GM12878 (cell line): ENCODE measurements around the gene ZDHHC14. TPM values are rescaled to one million over a fixed set of nuclear protein-coding genes. Genes with fewer than 3 reads are reported as not detected.

Experiments used
- ATAC-seq: fragments of 200-7000 bp; cut with Tn5 transposase; 3 replicates; pipeline ENCODE4 v1.9.1; 2020; ENCODE audit warnings: mild to moderate bottlenecking, moderate library complexity
- BruUV-seq: library from RNA; stranded (reverse); fragments of 400-500 nt; replicated peaks from 2 replicates; lab custom pipeline; 2021; lab: Mats Ljungman, UMichigan
- CTCF ChIA-PET: fragments of 300-600 bp; sonication (Branson Sonifier 250); formaldehyde crosslinking; extraction: SDS; loops from one replicate; lab custom pipeline; 2021; ENCODE audit warnings: inconsistent platforms; lab: Yijun Ruan, JAX
- POLR2A ChIA-PET: fragments of 350-600 bp; formaldehyde crosslinking; extraction: SDS; loops from one replicate; lab custom pipeline; 2021; ENCODE audit warnings: inconsistent platforms; lab: Charles Lee
- RAD21 ChIA-PET: fragments of 300-600 bp; sonication (Branson Sonifier 250); formaldehyde crosslinking; loops from one replicate; lab custom pipeline; 2023; ENCODE audit warnings: antibody characterized with exemption; ENCODE audit not compliant: unreplicated experiment; lab: Charles Lee
- SMC1A ChIA-PET: fragments of 300-600 bp; sonication (Branson Sonifier 250); formaldehyde crosslinking; loops from one replicate; lab custom pipeline; 2023; ENCODE audit not compliant: unreplicated experiment, uncharacterized antibody; lab: Charles Lee
- DNase-seq: peaks from one replicate; pipeline ENCODE4 v3.0.0-alpha.2; 2011; ENCODE audit warnings: low read depth, low spot score
- FAIRE-seq: peaks from 3 replicates; lab custom pipeline; 2011; peaks lifted over from hg19 to GRCh38; lab: Jason Lieb, UNC
- H2AFZ ChIP-seq: 2 replicates; pipeline ENCODE4 v1.6.0; 2011; ENCODE audit warnings: low read depth, low read length, control low read depth; ENCODE audit not compliant: control insufficient read depth
- H3K27ac ChIP-seq: 2 replicates; pipeline ENCODE4 v1.5.1; 2011; ENCODE audit warnings: control low read depth; ENCODE audit not compliant: control insufficient read depth, insufficient read depth
- H3K27me3 ChIP-seq, 2 experiments: replicated peaks in 1 of 2; 2 replicates each; pipeline versions ENCODE4 v1.6.0 to v1.6.1; 2011; ENCODE audit warnings: low read length in 1 of 2; ENCODE audit not compliant: control insufficient read depth in 2 of 2, insufficient read depth in 2 of 2
- H3K36me3 ChIP-seq, 2 experiments: 2 replicates each; pipeline ENCODE4 v1.5.1; 2011; ENCODE audit warnings: low read length in 1 of 2; ENCODE audit not compliant: control insufficient read depth in 2 of 2, insufficient read depth in 2 of 2
- H3K4me1 ChIP-seq: 2 replicates; pipeline ENCODE4 v1.6.1; 2011; ENCODE audit warnings: mild to moderate bottlenecking, low read length, moderate library complexity, mixed read lengths; ENCODE audit not compliant: control insufficient read depth, insufficient read depth
- H3K4me2 ChIP-seq: 2 replicates; pipeline ENCODE4 v1.6.0; 2011; ENCODE audit warnings: control low read depth; ENCODE audit not compliant: control insufficient read depth, insufficient read depth
- H3K4me3 ChIP-seq: fragments of 200-600 bp; sonication (generic); 2 replicates; pipeline ENCODE4 v1.5.1; 2016
- H3K79me2 ChIP-seq: 2 replicates; pipeline ENCODE4 v1.6.0; 2011; ENCODE audit warnings: low read length; ENCODE audit not compliant: control insufficient read depth, insufficient read depth
- H3K9ac ChIP-seq: 2 replicates; pipeline ENCODE4 v1.8.0; 2011; ENCODE audit warnings: low read length, control low read depth, mixed read lengths; ENCODE audit not compliant: control insufficient read depth, insufficient read depth
- H3K9me3 ChIP-seq: replicated peaks from 3 replicates; pipeline ENCODE4 v1.5.1; 2011; ENCODE audit warnings: mild to moderate bottlenecking, low read length; ENCODE audit not compliant: control insufficient read depth, insufficient read depth
- H4K20me1 ChIP-seq: 2 replicates; pipeline ENCODE4 v1.6.0; 2011; ENCODE audit not compliant: control insufficient read depth, insufficient read depth
- CTCF ChIP-seq, 3 experiments: IDR thresholded peaks in 2 of 3; conservative IDR thresholded peaks in 1 of 3; 2 replicates each; pipeline ENCODE4 v1.5.1; 2011; ENCODE audit warnings: low read depth in 3 of 3, low read length in 3 of 3, mild to moderate bottlenecking in 3 of 3, control low read depth in 2 of 3, moderate library complexity in 2 of 3, inconsistent platforms in 1 of 3, mixed read lengths in 1 of 3; ENCODE audit not compliant: control insufficient read depth in 2 of 3, insufficient read depth in 1 of 3; ENCODE audit errors: extremely low read depth in 1 of 3
- EZH2 ChIP-seq: IDR thresholded peaks from 2 replicates; pipeline ENCODE4 v1.6.1; 2012; ENCODE audit warnings: low read depth, mild to moderate bottlenecking, control low read depth, inconsistent platforms, low read length, borderline replicate concordance; ENCODE audit not compliant: control insufficient read depth
- LARP7 ChIP-seq: fragments of 450-650 bp; IDR thresholded peaks from 2 replicates; pipeline ENCODE4 v1.6.1; 2017; ENCODE audit warnings: mild to moderate bottlenecking
- MAX ChIP-seq: IDR thresholded peaks from 2 replicates; pipeline ENCODE4 v1.6.1; 2012; ENCODE audit warnings: low read depth, low read length, improper control_type of control experiment
- MTA2 ChIP-seq: fragments of 450-650 bp; IDR thresholded peaks from 2 replicates; pipeline ENCODE4 v1.6.1; 2016; ENCODE audit warnings: low read depth, mild to moderate bottlenecking, moderate library complexity
- NR2F1 ChIP-seq: fragments of 450-650 bp; conservative IDR thresholded peaks from 2 replicates; pipeline ENCODE4 v1.6.1; 2017; ENCODE audit warnings: mild to moderate bottlenecking
- RAD21 ChIP-seq: IDR thresholded peaks from 2 replicates; pipeline ENCODE4 v1.6.1; 2011; ENCODE audit warnings: mild to moderate bottlenecking, low read depth, low read length, moderate library complexity; ENCODE audit not compliant: insufficient read depth
- SMAD5 ChIP-seq: IDR thresholded peaks from 2 replicates; pipeline ENCODE4 v1.6.1; 2016; ENCODE audit warnings: antibody characterized with exemption, low read depth
- ZBTB11 ChIP-seq: fragments of 450-650 bp; formaldehyde crosslinking; IDR thresholded peaks from 2 replicates; pipeline ENCODE4 v1.5.0; 2022; ENCODE audit warnings: mild to moderate bottlenecking, missing genetic modification characterization
- ZNF24 ChIP-seq: fragments of 450-650 bp; IDR thresholded peaks from 2 replicates; pipeline ENCODE4 v1.6.1; 2017; ENCODE audit warnings: antibody characterized with exemption, mild to moderate bottlenecking
- WGBS: methylation state at CpG from one replicate; pipeline ENCODE4 v1.1.6; 2016; ENCODE audit warnings: low lambda C conversion rate; ENCODE audit not compliant: insufficient replicate concordance, insufficient coverage; ENCODE audit errors: missing lambda C conversion rate; 5-methylcytosine and 5-hydroxymethylcytosine counted together
- in situ Hi-C: fragments of 300-500 bp; cut with MboI; formaldehyde crosslinking; loops from 9 replicates; pipeline ENCODE4 v1.14.3; 2018; ENCODE audit warnings: mixed read lengths
- intact Hi-C: fragments of 100-400 bp; cut with micrococcal nuclease; formaldehyde crosslinking; loops from one replicate; pipeline ENCODE4 v1.14.2; 2022; ENCODE audit not compliant: unreplicated experiment
- polyA plus RNA-seq, 11 experiments: library from polyadenylated mRNA; depleted of rRNA in 4 of 11; unstranded in 6 of 11; stranded (reverse) in 5 of 11; fragments of >200 nt; fragmentation: Nextera tagmentation in 4 of 11; fragmentation: Illumina TruSeq in 1 of 11; extraction: Ambion mirVana in 4 of 11; extraction: Trizol in 1 of 11; gene quantifications; 1 replicate in 1 of 11; 2 replicates in 10 of 11; pipeline versions ENCODE4 v1.2.1 to v1.2.3, GENCODE V29; 2011 to 2016; ENCODE audit warnings: inconsistent platforms in 2 of 11, missing spikeins in 2 of 11, low read depth in 1 of 11
- total RNA-seq, 4 experiments: library from RNA; depleted of rRNA in 3 of 4; stranded (reverse); fragments of >200 nt in 3 of 4; fragmentation: Illumina TruSeq in 1 of 4; extraction: Trizol in 1 of 4; gene quantifications; 2 replicates each; pipeline versions ENCODE4 v1.2.1 to v1.2.3, GENCODE V29; 2013 to 2021

Gene ZDHHC14
- total and polyA plus RNA-seq, 10 of the 15 experiments (the other 5 are each of a cell fraction or from before 2014, with no cell fraction given): 0.15 to 16.0 (median 0.76) TPM; not detected in 1

- TF ChIP-seq ZBTB11 (CRISPR knock-in tag): no peak
Observed at GRCh38 chr6:157517601-157518359, 136.8 kb downstream of the ZDHHC14 start (continued).

GRCh38 chr6:157518397-157519250, 137.6 kb downstream of the ZDHHC14 start:
- Histone ChIP-seq H3K4me3 (no peak overlapping the region), H3K36me3 (no peaks in the 10 kb centered on the region; a peak in 1 of 4 replicates), H4K20me1 (no peaks in the 10 kb centered on the region), H3K79me2 (no peaks in the 10 kb centered on the region), H3K9me3 (no peaks in the 10 kb centered on the region; the same call in 2 of the 3 replicates), H3K9ac (no peak overlapping the region), H3K27me3 (0 out of 4 replicates have a peak, but pooled peaks cover 0 to 2% of the 10 kb centered on the region in 2 experiments), H3K4me2 (no peak overlapping the region), H2AFZ (no peak overlapping the region), H3K27ac (no peak overlapping the region), H3K4me1 (no peaks in the 10 kb centered on the region)
- WGBS: 67% methylated on average over 21 of the region's 21 CpGs
- POLR2A ChIA-PET: no interaction called here
- SMC1A ChIA-PET: interaction anchor here (0.6 to 2.6 kb wide), 4 partner anchors 9 to 1606 kb away, joined by 3 to 9 read pairs (median 5); no protein-coding TSS in a partner anchor
- no TSS peak for BruUV-seq
- no peak for FAIRE-seq
- intact Hi-C loops (no loop called here), in situ Hi-C loops (no loop called here)
- DNase-seq: no peak
- ATAC-seq: no peak
- CTCF ChIA-PET: interaction anchor here (0.6 to 1.6 kb wide), 2 partner anchors 15 to 213 kb away, joined by 3 to 8 read pairs; no protein-coding TSS in a partner anchor
- RAD21 ChIA-PET: interaction anchor here (0.8 to 1.4 kb wide), 2 partner anchors 17 to 56 kb away, joined by 3 to 5 read pairs; no protein-coding TSS in a partner anchor
- no peak for TF ChIP-seq EZH2
- no peak for TF ChIP-seq ZNF24
- no peak for TF ChIP-seq NR2F1
- TF ChIP-seq CTCF (IDR thresholded peaks at IDR 0.05 in 2 of 3, conservative IDR thresholded peaks at IDR 0.05 in 1 of 3; ENCODE audit: control insufficient read depth in 2 of 3, extremely low read depth in 1 of 3, insufficient read depth in 1 of 3, low read depth in 3 of 3, low read length in 3 of 3): no peak
- no peak for TF ChIP-seq LARP7
- TF ChIP-seq RAD21: no peak
- no peak for TF ChIP-seq MTA2
- TF ChIP-seq SMAD5: no peak
- no peak for TF ChIP-seq MAX
